ENCODE results near the gene TMOD1. TPM values are rescaled to one million over a fixed set of nuclear protein-coding genes. Genes with fewer than 3 reads are reported as not detected.

The TMOD1 gene
- total and polyA plus RNA-seq, 2 experiments from 2014 or later, result 0.69 to 4.5 TPM

GRCh38 chr9:97479496-97480159, 21.8 kb upstream of the TMOD1 start (continued):
- TF ChIP-seq ETS1 (IDR thresholded peaks at IDR 0.05) (no peak), CREB1 (CRISPR knock-in tag; IDR thresholded peaks at IDR 0.05; ENCODE audit: low read depth) (no peak), NANOG (IDR thresholded peaks at IDR 0.05; ENCODE audit: borderline replicate concordance) (no peak)

- Histone ChIP-seq H3K27ac (ENCODE audit: low read depth) (no peak overlapping the region), H4K20me1 (replicated peaks; ENCODE audit: insufficient read depth) (no peaks in the 10 kb centered on the region), H3K79me2 (replicated peaks; ENCODE audit: insufficient read depth) (no peaks in the 10 kb centered on the region), H3K4me3 (no peak overlapping the region), H3K4me1 (ENCODE audit: insufficient read depth) (no peaks in the 10 kb centered on the region), H3K4me2 (no peak overlapping the region), H3K9me2 (ENCODE audit: insufficient read depth) (no peaks in the 10 kb centered on the region), H3F3A (replicated peaks; ENCODE audit: low read depth) (no peaks in the 10 kb centered on the region), H3K36me3 (ENCODE audit: insufficient read depth) (no peaks in the 10 kb centered on the region), H2AFZ (no peak overlapping the region; the same call in 1 of the 2 replicates), H3K27me3 (ENCODE audit: insufficient read depth) (no peaks in the 10 kb centered on the region)
- no peak overlapping the region for H3K27ac Mint-ChIP-seq
- H3K4me1 Mint-ChIP-seq, result peaks cover 3% of the 10 kb centered on the region; the same call in 2 of the 3 replicates
- ATAC-seq (no peak), DNase-seq (ENCODE audit: low spot score) (no peak)
- no peaks in the 10 kb centered on the region for H3K27me3 Mint-ChIP-seq (ENCODE audit: insufficient read depth, low read depth, poor library complexity)
- H3K9me3 Mint-ChIP-seq, result no peaks in the 10 kb centered on the region
- H3K36me3 Mint-ChIP-seq (ENCODE audit: low read depth), result no peaks in the 10 kb centered on the region
- no peak overlapping the region for H3K4me3 Mint-ChIP-seq
- no peak for TF ChIP-seq ETS1 (IDR thresholded peaks at IDR 0.05)
- TF ChIP-seq CTCF (conservative IDR thresholded peaks at IDR 0.05; ENCODE audit: low read depth in 2 of 2), result no peak
- TF ChIP-seq EZH2 (IDR thresholded peaks at IDR 0.05; ENCODE audit: low read depth, unreplicated experiment), result no peak
- no peak for TF ChIP-seq EZH2phosphoT487 (IDR thresholded peaks at IDR 0.05; ENCODE audit: unreplicated experiment)
- TF ChIP-seq POLR2AphosphoS5 (IDR thresholded peaks at IDR 0.05; ENCODE audit: low read depth), result no peak
- TF ChIP-seq ZNF331 (CRISPR knock-in tag; IDR thresholded peaks at IDR 0.05; ENCODE audit: low read depth), result no peak
- TF ChIP-seq REST (IDR thresholded peaks at IDR 0.05; ENCODE audit: unreplicated experiment), result no peak
- TF ChIP-seq JUNB (IDR thresholded peaks at IDR 0.05; ENCODE audit: unreplicated experiment), result no peak
- no peak for TF ChIP-seq ZNF114 (CRISPR knock-in tag; IDR thresholded peaks at IDR 0.05)
- no peak for TF ChIP-seq STAT1 (IDR thresholded peaks at IDR 0.05; ENCODE audit: unreplicated experiment)
- TF ChIP-seq CREB1 (CRISPR knock-in tag; IDR thresholded peaks at IDR 0.05; ENCODE audit: low read depth), result no peak
These were observed 21.3 kb upstream of the TMOD1 start for GRCh38 chr9:97480174-97480573.

Data from GM23338 (cell line).